GM15510 (cell line): ENCODE measurements around the gene ERBB4.

Experiments used
- POLR2A ChIP-seq: IDR thresholded peaks from 3 replicates; pipeline ENCODE4 v1.6.1; 2011; ENCODE audit warnings: borderline replicate concordance; ENCODE audit not compliant: insufficient read length; ENCODE audit errors: extremely low read depth

ERBB4 gene

DNA sequence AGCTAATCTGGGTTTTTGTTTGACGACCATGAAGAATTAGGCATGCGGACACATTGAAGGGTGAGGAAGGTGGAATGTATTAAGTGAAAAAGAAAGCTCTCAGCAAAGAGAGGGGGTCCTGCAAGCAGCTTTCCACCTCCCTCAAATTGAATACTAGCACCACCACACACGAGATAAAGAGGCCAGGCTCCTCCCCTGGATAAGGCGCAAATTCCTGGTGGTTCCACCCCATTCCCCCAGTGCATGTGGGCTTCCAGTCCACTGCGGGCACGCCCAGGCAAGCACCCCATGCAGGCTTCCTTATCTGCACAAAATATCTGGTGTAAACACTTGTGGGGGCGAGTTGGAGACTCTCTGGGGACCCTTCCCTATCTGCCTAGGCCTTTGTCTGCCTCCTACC lies 1124.9 kb downstream of the ERBB4 start:
- TF ChIP-seq POLR2A, result no peak

DNA sequence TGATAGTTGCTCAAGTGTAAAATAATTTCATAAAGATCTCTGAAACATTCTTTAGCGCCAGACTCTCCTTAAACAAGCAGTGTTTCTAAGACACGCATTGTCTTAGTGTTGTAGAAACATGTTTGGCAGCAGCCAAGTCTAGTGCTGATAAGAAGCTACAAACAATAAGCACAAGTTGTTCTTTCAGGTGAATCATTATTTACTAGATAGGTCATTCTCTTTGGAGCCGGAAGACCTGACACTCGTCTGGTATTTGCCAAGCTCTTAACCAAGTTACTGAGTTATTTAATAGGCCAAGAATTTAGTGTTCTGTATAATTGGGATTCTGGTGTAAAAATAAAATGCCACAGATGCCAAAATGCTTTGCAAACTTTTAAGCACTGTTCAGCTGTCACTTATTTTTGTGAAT lies 1130.1 kb downstream of the ERBB4 start:
- TF ChIP-seq POLR2A, result no peak

DNA sequence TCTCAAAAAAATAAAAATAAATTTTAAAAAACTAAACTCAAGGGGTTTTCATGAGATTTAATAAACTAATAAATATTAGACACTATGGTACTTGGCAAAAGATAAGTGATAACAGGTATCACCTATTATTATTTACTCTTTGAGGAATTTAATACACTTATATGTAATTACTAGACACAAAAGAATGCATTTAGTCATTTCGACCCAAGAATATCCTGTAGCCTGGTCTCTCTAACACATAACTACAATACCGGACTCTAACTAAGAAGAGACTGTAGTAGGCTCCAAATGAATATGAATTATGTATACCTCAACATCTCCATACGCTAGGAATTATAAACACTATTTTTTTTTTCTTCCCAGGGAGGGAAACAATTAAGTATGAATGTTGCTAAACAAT lies 1131.5 kb downstream of the ERBB4 start:
- no peak for TF ChIP-seq POLR2A

DNA sequence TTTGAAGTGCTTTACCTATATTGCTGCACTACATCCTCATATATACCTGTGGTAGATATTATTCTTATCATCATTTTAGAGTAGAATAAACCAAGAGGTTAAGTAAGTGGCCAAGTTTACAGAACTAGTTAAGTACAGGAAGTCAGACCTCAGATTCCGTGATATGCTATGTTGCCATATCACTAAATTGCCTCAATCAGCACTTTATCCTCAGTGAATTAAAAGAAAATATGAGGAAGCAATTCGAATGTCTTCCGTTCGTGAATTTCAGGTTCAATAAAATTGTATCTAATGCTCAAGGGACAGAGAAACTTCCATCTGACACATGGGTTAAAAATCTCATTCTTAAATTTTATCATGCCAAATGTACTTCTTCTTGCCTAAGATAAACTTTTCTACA lies 1133.6 kb downstream of the ERBB4 start:
- TF ChIP-seq POLR2A, result no peak

DNA sequence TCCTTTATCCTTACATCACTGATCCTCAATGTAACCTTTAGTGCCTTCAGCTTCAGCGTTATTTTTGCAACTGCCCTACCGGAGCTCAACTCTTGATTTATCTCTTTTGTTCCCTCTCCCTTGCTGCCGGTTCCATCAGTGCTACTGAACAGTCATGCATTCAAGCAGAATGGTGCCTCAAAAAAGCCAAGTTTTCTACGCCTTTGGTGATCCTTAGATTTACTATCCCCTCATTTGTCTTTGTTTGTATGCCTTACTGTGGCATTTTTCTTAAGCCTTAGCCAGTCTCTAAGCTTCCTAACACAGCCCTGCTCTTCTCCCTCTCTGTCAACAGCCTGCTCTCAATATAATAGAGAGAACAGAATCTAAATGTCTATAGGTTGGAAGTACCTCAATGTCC lies 1134.5 kb downstream of the ERBB4 start:
- TF ChIP-seq POLR2A, result no peak

DNA sequence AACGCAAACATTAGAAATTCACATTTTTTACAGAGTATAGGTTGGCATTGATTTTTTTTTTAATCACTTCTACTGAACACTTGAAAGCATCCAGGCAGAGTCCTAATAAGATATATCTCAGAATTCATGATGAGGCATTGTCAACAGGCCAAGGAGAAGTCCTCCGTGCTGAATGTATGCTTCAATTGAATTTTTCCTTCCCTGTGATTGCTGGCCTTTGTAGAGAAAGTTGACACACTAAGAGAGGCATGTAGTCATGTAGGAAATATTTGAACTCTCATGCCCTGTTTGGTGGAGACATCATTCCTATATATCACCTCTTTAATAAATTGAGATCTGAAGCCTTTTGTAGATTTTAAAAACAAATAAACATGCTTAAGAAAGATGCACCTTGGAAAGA lies 1137.3 kb downstream of the ERBB4 start:
- TF ChIP-seq POLR2A, result no peak

DNA sequence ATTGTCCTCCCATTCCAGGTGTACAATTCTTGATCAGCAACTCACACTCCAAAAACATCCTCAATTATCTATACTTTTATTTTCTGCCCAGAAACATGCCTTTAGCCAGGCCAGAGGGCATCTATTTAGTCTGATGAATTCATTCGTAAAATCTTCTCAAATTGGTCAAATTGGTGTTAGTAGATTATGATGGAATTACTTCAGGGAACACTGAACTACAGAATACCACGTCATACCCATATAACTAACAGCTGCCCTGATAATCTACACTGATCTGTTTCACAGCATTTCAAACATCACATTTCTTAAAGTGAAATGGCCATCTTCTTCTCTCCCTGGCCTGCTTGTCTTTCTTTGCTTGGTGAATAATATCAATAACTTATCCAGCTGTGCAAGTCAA lies 1140.8 kb downstream of the ERBB4 start:
- no peak for TF ChIP-seq POLR2A

DNA sequence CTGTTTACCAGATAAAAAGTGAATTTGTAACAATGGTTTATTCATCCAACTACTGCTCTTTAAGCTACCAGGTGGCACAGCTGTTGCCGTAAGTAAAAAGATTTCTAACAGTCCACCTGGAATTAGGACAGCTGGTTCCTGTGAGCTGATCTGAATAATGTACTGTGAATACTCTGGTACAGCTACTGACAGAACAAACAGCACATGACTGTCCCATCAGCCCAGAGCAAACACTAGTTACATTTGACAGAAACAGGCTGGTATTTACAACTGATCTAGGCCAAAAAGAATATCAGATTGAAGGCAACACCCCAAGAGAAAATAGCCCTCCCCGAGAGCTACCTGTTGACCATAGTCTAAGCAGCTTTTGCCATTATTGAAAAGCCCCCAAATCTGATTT lies 1141.8 kb downstream of the ERBB4 start:
- TF ChIP-seq POLR2A, result no peak

DNA sequence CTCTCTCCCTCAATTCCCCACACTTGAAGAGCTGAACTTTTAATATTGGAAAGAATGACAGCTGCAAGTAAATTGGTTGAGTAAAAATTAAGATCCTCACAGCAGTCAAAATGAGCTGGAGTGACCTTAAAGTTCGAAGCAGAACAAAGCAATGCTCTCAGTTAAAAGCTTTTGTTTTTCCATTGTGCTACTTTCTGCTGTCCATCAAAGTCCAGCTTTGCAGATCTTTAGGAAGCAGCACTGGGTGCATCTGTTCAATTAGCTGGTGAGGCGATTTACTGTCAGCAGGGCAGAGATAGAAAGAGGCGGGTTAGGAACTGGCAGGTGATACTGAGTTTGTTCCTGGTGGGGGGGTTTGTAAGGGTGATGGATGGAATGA lies 1147.4 kb downstream of the ERBB4 start:
- no peak for TF ChIP-seq POLR2A

DNA sequence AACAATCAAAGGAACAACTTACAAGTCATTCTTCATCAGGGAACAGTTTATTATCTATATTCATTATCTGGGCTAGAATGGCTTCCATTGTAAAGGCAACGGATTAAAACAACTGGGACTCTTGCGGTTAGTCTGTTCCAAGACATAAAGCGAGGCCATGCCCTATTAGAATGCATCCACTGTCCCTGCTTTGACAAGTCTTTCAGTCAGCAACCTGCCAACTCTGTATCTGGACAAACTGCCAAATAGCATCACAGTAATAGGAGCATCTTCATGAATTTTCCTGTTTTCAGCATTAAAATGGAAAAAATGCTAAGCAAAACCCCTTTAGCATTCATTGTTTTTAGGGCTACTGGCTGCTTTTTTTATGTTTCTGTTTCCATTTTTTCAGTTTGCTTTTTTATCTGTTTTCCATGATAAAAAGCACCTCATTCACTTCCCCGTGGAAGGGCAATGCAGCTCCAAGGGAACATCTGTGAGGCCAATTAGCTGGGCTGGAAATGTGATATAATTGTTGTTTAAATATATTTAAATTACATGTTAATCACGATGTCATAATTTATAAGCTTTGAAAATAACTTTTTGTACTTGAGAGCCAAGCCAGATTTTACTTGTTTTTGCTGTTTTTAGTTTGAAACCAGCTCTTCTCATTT lies 1147.9 kb downstream of the ERBB4 start:
- TF ChIP-seq POLR2A, result no peak

DNA sequence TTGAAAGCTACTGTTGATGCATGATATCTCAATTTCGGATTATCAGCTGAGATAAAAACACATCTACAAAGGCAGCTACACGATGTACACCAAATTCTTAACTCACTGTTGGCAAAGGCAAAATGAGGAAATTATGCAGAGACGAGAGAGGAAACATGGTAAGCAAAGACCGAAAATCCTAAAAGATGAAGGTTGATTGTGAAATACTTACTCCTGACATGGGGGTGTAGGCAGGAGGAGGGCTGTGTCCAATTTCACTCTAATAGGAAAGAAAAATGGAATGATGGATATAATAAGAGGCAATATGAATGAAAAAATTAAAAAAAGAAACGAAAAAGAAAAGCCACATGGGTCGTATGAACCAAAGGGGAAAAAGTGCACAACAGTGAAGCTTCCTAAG lies 1150.9 kb downstream of the ERBB4 start:
- TF ChIP-seq POLR2A, result no peak

DNA sequence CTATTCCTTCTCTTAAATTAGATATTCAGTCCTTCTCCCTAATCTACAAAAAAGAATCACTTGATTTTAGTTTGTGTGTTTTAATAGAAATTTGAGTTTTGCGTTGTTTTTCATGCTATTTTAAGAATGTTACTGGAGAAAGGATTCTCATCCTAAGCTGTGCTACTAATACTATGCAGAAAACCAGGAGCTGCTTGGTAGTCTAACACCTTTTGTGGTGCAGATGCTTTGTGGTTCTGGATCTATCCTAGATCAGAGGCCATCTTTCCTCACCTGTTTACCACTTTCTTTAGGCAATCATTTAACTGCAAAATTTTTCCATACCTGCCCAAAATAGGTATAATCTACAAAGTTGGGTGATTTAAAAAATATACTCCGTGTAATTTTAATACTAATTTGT lies 1158.6 kb downstream of the ERBB4 start:
- no peak for TF ChIP-seq POLR2A

DNA sequence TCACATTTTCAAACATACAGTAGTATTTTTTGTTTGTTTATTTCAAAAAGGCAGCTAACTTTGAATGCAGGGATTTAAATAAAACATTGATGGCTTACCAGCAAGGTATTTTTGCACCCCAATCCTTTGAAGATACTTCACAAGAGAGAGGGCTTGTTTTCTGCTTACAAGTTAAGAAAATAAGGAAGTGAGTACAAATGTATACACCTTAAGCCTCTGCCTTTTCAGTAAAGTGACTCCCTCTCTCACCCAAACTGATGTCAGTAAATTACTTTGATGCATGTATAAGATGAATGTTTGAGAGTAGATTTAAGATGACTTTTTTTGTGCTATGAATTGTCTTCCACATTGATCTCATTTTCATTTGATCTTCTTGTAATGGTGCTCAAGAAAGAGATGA lies 1162.2 kb downstream of the ERBB4 start:
- no peak for TF ChIP-seq POLR2A

DNA sequence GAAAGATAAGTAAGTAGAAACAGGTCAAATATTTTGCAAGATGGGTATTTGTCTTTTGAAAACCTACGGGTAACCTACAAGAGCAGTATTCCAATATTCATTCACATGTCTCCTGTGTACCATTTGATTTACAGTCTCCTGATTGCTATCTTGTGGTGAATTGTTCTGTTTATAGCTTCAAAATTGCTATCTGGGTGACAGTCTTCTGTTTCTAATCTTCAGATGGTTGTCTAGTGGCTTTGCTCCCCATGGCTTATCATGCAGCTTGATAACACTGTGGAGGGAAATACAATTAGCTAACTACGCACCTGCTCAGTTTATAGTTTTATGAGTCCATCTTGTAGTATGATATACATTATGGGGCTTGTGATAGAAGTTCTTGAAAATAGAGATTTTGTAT lies 1165.4 kb downstream of the ERBB4 start:
- no peak for TF ChIP-seq POLR2A

DNA sequence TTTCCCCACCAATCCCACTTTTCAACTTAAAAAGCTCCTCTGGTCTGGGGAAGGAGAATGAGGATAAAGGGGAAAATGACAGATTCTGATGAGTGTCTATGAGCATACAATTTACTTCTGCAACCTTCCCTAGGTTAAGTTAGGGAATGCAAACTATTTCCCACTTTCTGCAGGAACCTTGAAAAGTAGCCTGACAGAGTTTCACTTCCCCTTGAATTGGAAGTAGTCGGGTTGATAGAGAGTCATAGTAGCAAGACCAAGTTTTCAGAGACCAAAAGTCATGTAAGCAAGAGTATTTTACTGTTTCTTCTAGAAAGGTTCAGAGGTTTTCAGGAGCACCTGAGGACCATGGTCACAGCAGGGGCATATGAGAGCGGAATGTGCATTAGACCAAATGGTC lies 1167.1 kb downstream of the ERBB4 start:
- no peak for TF ChIP-seq POLR2A

DNA sequence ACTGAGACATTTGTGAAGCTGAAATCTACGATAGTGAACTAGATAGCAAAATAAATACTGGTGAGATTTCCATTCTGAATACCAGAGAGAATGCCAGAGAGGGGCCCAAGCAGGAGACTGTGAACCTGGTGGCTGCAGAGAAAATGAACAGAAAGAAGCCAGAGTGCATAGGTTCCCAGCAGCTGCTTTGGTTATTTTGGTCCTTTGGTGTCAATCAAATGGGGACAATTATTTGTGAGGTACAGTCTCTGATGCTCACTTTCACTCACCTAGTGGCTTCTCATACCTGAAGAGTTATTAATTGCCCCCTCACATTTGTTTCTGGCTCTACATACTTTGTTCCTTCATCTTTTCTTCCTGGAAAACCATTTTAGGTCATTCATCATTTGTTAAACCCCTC lies 1170.1 kb downstream of the ERBB4 start:
- no peak for TF ChIP-seq POLR2A

DNA sequence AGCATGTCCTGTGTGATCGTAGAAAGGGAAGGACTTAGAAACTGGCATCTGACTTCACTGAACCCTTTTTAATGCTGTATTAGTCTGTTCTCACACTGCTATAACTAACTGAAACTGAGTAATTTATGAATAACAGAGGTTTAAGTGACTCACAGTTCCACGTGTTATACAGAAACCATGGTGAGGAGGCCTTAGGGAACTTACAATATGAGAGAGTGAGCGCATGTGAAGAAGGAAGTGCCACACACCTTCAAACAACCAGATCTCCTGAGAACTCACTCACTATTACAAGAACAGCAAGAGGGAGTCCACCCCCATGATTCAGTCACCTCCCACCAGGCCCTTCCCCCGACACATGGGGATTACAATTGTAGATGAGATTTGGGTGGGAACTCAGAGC lies 1170.9 kb downstream of the ERBB4 start:
- no peak for TF ChIP-seq POLR2A
